GM23248 (cell line): ENCODE results near the gene CCDC70. TPM values are rescaled to one million over a fixed set of nuclear protein-coding genes. Genes with fewer than 3 reads are reported as not detected.

Experiments
- DNase-seq: peaks from one replicate; pipeline ENCODE4 v3.0.0-alpha.2; 2015
- H2AFZ ChIP-seq: fragments of 200-600 bp; sonication (generic); 2 replicates; pipeline ENCODE4 v1.6.1; 2016; ENCODE audit warnings: antibody characterized with exemption
- H3F3A ChIP-seq: fragments of 200-600 bp; sonication (generic); 2 replicates; pipeline ENCODE4 v1.6.1; 2016; ENCODE audit warnings: mild to moderate bottlenecking, antibody characterized with exemption, mixed run types; ENCODE audit not compliant: insufficient read depth
- H3K27ac ChIP-seq: fragments of 200-600 bp; sonication (generic); 2 replicates; pipeline ENCODE4 v1.5.1; 2016; ENCODE audit warnings: mild to moderate bottlenecking
- H3K27me3 ChIP-seq: fragments of 200-600 bp; sonication (generic); replicated peaks from 2 replicates; pipeline ENCODE4 v1.6.1; 2016; ENCODE audit warnings: mild to moderate bottlenecking; ENCODE audit not compliant: insufficient read depth
- H3K36me3 ChIP-seq: fragments of 200-600 bp; sonication (generic); 2 replicates; pipeline ENCODE4 v1.6.1; 2016; ENCODE audit warnings: low read depth, mild to moderate bottlenecking
- H3K4me1 ChIP-seq: fragments of 200-600 bp; sonication (generic); 2 replicates; pipeline ENCODE4 v1.6.1; 2016; ENCODE audit warnings: mild to moderate bottlenecking; ENCODE audit not compliant: insufficient read depth
- H3K4me2 ChIP-seq: fragments of 200-600 bp; sonication (generic); one replicate; pipeline ENCODE4 v1.6.1; 2016; ENCODE audit warnings: mild to moderate bottlenecking; ENCODE audit not compliant: unreplicated experiment
- H3K4me3 ChIP-seq: fragments of 200-600 bp; sonication (generic); 2 replicates; pipeline ENCODE4 v1.5.1; 2016; ENCODE audit warnings: mild to moderate bottlenecking
- H3K79me2 ChIP-seq: fragments of 200-600 bp; sonication (generic); 2 replicates; pipeline ENCODE4 v1.6.1; 2016; ENCODE audit warnings: mild to moderate bottlenecking; ENCODE audit not compliant: insufficient read depth
- H3K9ac ChIP-seq: fragments of 200-600 bp; sonication (generic); 2 replicates; pipeline ENCODE4 v1.6.1; 2016; ENCODE audit warnings: mild to moderate bottlenecking
- H3K9me2 ChIP-seq: fragments of 200-600 bp; sonication (generic); 2 replicates; pipeline ENCODE4 v1.6.1; 2016; ENCODE audit warnings: mixed run types, mild to moderate bottlenecking, moderate library complexity; ENCODE audit not compliant: insufficient read depth
- H3K9me3 ChIP-seq: fragments of 200-600 bp; sonication (generic); one replicate; pipeline ENCODE4 v1.6.1; 2017; ENCODE audit warnings: low read depth
- H4K20me1 ChIP-seq: fragments of 200-600 bp; sonication (generic); 2 replicates; pipeline ENCODE4 v1.6.0; 2016; ENCODE audit not compliant: insufficient read depth
- EZH2 ChIP-seq: fragments of 200-600 bp; sonication (generic); IDR thresholded peaks from 2 replicates; pipeline ENCODE4 v1.6.1; 2018; ENCODE audit warnings: antibody characterized with exemption, mild to moderate bottlenecking; ENCODE audit not compliant: insufficient read depth, poor library complexity, severe bottlenecking
- EZH2phosphoT487 ChIP-seq: fragments of 200-600 bp; sonication (generic); IDR thresholded peaks from 2 replicates; pipeline ENCODE4 v1.6.1; 2018; ENCODE audit warnings: antibody characterized with exemption, moderate library complexity, mild to moderate bottlenecking, low read depth; ENCODE audit not compliant: insufficient read depth
- WGBS, 2 experiments: methylation state at CpG; one replicate each; pipeline ENCODE4 v1.1.6; 2015 to 2017; ENCODE audit warnings: low lambda C conversion rate in 2 of 2, low coverage in 1 of 2; ENCODE audit errors: missing lambda C conversion rate in 2 of 2; 5-methylcytosine and 5-hydroxymethylcytosine counted together
- in situ Hi-C: fragments of 300-500 bp; cut with MboI; formaldehyde crosslinking; loops from 2 replicates; pipeline ENCODE4 v1.15.0; 2020
- polyA plus RNA-seq: library from polyadenylated mRNA; unstranded; fragments of >200 nt; fragmentation: Nextera tagmentation; extraction: Ambion mirVana; gene quantifications from 2 replicates; pipeline ENCODE4 v1.2.1, GENCODE V29; 2016
- total RNA-seq: library from RNA; depleted of rRNA; stranded (reverse); fragments of >200 nt; shearing (Covaris generic); gene quantifications from 2 replicates; pipeline ENCODE4 v1.2.3, GENCODE V29; 2014

Gene CCDC70
- total and polyA plus RNA-seq, 2 experiments from 2014 or later, result not detected

- H3K4me1 ChIP-seq, result peaks cover 15% of the 10 kb centered on the region
- no peak overlapping the region for H3K4me2 ChIP-seq
- 80 to 84% methylated on average over 6 of the region's 6 CpGs for WGBS, 2 experiments
- no peak overlapping the region for H3K27ac ChIP-seq
- TF ChIP-seq EZH2, result no peak
- TF ChIP-seq EZH2phosphoT487, result no peak
- H3K27me3 ChIP-seq, result peaks cover 22% of the 10 kb centered on the region
- no peaks in the 10 kb centered on the region for H3K9me2 ChIP-seq
- DNase-seq, result no peak
- no peaks in the 10 kb centered on the region for H3K9me3 ChIP-seq
- H3K4me3 ChIP-seq, result no peak overlapping the region
- H4K20me1 ChIP-seq, result no peaks in the 10 kb centered on the region
- in situ Hi-C loops, result no loop called here
- no peaks in the 10 kb centered on the region for H3K79me2 ChIP-seq
- H2AFZ ChIP-seq, result no peak overlapping the region
- H3K9ac ChIP-seq, result no peak overlapping the region
- no peaks in the 10 kb centered on the region for H3K36me3 ChIP-seq
- peaks cover 5% of the 10 kb centered on the region; the same call in 1 of the 2 replicates for H3F3A ChIP-seq
These were observed 20.9 kb upstream of the CCDC70 start for GRCh38 chr13:51840917-51841316.

GRCh38 chr13:51841732-51842131, 20.0 kb upstream of the CCDC70 start:
- peaks cover 22% of the 10 kb centered on the region for H3K27me3 ChIP-seq
- H3K9me3 ChIP-seq, result no peaks in the 10 kb centered on the region
- H3F3A ChIP-seq, result peaks cover 5% of the 10 kb centered on the region; the same call in 1 of the 2 replicates
- TF ChIP-seq EZH2 (no peak), EZH2phosphoT487 (no peak)
- no peaks in the 10 kb centered on the region for H3K9me2 ChIP-seq
- H3K27ac ChIP-seq, result no peak overlapping the region
- no peak for DNase-seq
- no peaks in the 10 kb centered on the region for H3K36me3 ChIP-seq
- H3K4me2 ChIP-seq, result no peak overlapping the region
- H3K4me1 ChIP-seq, result peaks cover 15% of the 10 kb centered on the region
- 73 to 75% methylated on average over 6 of the region's 6 CpGs for WGBS, 2 experiments
- no peak overlapping the region for H3K4me3 ChIP-seq
- in situ Hi-C loops, result no loop called here
- no peaks in the 10 kb centered on the region for H3K79me2 ChIP-seq
- H2AFZ ChIP-seq, result no peak overlapping the region
- H4K20me1 ChIP-seq, result no peaks in the 10 kb centered on the region
- H3K9ac ChIP-seq, result no peak overlapping the region

GRCh38 chr13:51843529-51843928, 18.2 kb upstream of the CCDC70 start:
- TF ChIP-seq EZH2, result no peak
- TF ChIP-seq EZH2phosphoT487, result no peak
- Histone ChIP-seq H3F3A (peaks cover 4% of the 10 kb centered on the region; the same call in 1 of the 2 replicates), H2AFZ (no peak overlapping the region), H3K4me1 (peaks cover 13% of the 10 kb centered on the region), H3K9me2 (no peaks in the 10 kb centered on the region), H4K20me1 (no peaks in the 10 kb centered on the region), H3K9ac (no peak overlapping the region), H3K27ac (no peak overlapping the region), H3K79me2 (no peaks in the 10 kb centered on the region), H3K36me3 (no peaks in the 10 kb centered on the region), H3K4me2 (no peak overlapping the region), H3K4me3 (no peak overlapping the region), H3K9me3 (no peaks in the 10 kb centered on the region), H3K27me3 (peaks cover 22% of the 10 kb centered on the region)
- in situ Hi-C loops, result no loop called here
- 35 to 47% methylated on average over 3 of the region's 3 CpGs for WGBS, 2 experiments
- no peak for DNase-seq

- Histone ChIP-seq H3K27ac (no peak within 1 kb of the TSS), H3K27me3 (peaks cover 22% of the 10 kb centered on the region), H3K79me2 (no peaks in the 10 kb centered on the region), H4K20me1 (no peaks in the 10 kb centered on the region), H3K4me1 (peaks cover 15% of the 10 kb centered on the region; the same call in 1 of the 2 replicates), H3K9me2 (no peaks in the 10 kb centered on the region), H3K4me2 (peak within 1 kb of the TSS; percentile 57), H3K4me3 (peak within 1 kb of the TSS; percentile 31; the same call in 1 of the 2 replicates), H3K9ac (no peak within 1 kb of the TSS), H3K9me3 (no peaks in the 10 kb centered on the region), H3F3A (no peaks in the 10 kb centered on the region; the same call in 1 of the 2 replicates), H3K36me3 (no peaks in the 10 kb centered on the region), H2AFZ (peak within 1 kb of the TSS; percentile 88)
- DNase-seq, result peak; percentile 55
- TF ChIP-seq EZH2phosphoT487 (no peak), EZH2 (no peak)
- WGBS, 2 experiments, result 28% methylated on average over 20 of the region's 20 CpGs
- in situ Hi-C loops, result no loop called here
These were observed 16.8 kb upstream of the CCDC70 start, which contains the start of gene TMEM272 for GRCh38 chr13:51844862-51845573. TMEM272 (minus strand) TSS chr13:51845177; CDS start chr13:51838530, 6,647 bp downstream.
